AG09309 (cell line): ENCODE results near the gene DIAPH3.

Source experiments
- DNase-seq: peaks from one replicate; pipeline ENCODE4 v3.0.0-alpha.2; 2010; ENCODE audit warnings: low read depth
- H3K4me3 ChIP-seq: 2 replicates; pipeline ENCODE4 v1.5.1; 2011; ENCODE audit warnings: mild to moderate bottlenecking, low read depth, low read length, moderate library complexity; ENCODE audit not compliant: control insufficient read depth
- CTCF ChIP-seq: IDR thresholded peaks from 2 replicates; pipeline ENCODE4 v1.5.1; 2011; ENCODE audit warnings: mild to moderate bottlenecking, low read depth, low read length, inconsistent platforms; ENCODE audit not compliant: insufficient read depth, control insufficient read depth; ENCODE audit errors: missing control alignments

DIAPH3 gene

GRCh38 chr13:59975807-59976435, 187.8 kb downstream of the DIAPH3 start:
- H3K4me3 ChIP-seq: no peak overlapping the region
- DNase-seq: no peak
- TF ChIP-seq CTCF: no peak

- no peak for DNase-seq
- no peak overlapping the region for H3K4me3 ChIP-seq
- TF ChIP-seq CTCF: no peak
Observed at GRCh38 chr13:59970847-59971246, 192.9 kb downstream of the DIAPH3 start.

- H3K4me3 ChIP-seq: no peak overlapping the region
- DNase-seq: no peak
- no peak for TF ChIP-seq CTCF
Observed at GRCh38 chr13:59963827-59964226, 199.9 kb downstream of the DIAPH3 start.

- DNase-seq: no peak
- TF ChIP-seq CTCF: no peak
- H3K4me3 ChIP-seq: no peak overlapping the region
Observed at GRCh38 chr13:59963383-59963782, 200.3 kb downstream of the DIAPH3 start.

- H3K4me3 ChIP-seq: no peak overlapping the region
- DNase-seq: no peak
- no peak for TF ChIP-seq CTCF
Observed at GRCh38 chr13:59962343-59962742, 201.4 kb downstream of the DIAPH3 start.

- no peak for TF ChIP-seq CTCF
- DNase-seq: no peak
- H3K4me3 ChIP-seq: no peak overlapping the region
Observed at GRCh38 chr13:59960683-59961082, 203.0 kb downstream of the DIAPH3 start.

- no peak for DNase-seq
- no peak for TF ChIP-seq CTCF
Observed at GRCh38 chr13:59957438-59957837, 206.3 kb downstream of the DIAPH3 start.

More at GRCh38 chr13:59957438-59957837, 206.3 kb downstream of the DIAPH3 start:
- H3K4me3 ChIP-seq: no peak overlapping the region
